GM21447 (cell line): ENCODE data around the gene ANKRD42.

ENCODE experiments used
- ATAC-seq: cut with Tn5 transposase; IDR thresholded peaks from one replicate; pipeline ENCODE4 v1.9.1; 2021; ENCODE audit not compliant: unreplicated experiment

The ANKRD42 gene

DNA sequence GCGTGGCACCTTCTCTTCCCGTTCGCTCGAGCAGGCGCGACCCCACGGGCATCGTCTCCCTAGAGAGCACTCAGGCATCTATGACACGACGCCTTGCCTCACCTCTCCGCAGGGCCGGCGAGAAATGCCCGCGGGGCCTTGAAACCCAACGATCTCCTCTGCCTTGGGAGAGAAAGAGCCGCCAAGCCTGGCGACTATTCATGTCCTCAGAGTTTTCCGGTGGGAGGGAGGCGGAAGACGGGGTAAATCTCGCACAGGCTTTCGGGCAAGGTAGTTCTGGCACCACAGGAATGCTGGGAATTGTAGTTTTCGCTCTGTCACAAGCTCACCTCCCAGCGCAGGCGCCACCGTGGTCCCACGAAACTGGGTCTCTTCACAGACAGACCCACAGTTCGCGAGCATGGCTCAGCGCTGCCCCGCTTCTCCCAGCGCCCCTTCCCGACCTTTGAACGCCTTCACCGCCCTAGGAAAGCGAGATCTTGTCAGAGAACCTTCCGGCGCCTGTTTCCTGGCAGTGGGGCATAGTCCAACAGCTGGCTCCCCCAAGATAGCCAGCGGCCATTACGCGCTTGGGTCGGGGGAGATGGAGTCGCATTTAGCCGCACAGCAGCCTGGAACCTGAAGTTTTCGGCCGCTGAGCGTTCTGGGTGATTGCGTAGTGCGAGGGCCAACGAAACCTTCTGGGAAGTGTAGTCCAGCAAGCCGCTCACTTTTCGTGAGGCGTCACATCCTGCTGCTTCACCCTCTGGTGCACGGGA is 92.4 kb downstream of the ANKRD42 start, which contains the start of gene CCDC90B:
TSS of gene CCDC90B (minus strand) at position 597 of the 758 bp plus-strand sequence. CDS start at position 202, 395 bp downstream.
- peak; percentile 88 for ATAC-seq

DNA sequence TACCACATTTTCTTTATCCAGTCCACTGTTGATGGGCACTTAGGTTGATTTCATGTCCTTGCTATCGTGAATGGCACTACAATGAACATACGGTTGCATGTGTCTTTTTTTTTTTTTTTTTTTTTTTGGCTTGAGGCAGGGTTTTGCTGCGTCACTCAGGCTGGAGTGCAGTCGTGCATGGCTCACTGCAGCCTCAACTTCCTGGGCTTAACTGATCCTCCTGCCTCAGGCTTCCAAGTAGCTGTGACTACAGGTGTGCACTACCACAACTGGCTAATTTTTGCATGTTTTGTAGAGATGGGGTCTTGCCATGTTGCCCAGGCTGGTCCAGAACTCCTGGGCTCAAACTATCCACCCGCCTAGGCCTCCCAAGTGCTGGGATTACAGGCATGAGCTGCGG is 94.1 kb downstream of the ANKRD42 start:
- no peak for ATAC-seq

GRCh38 chr11:83292709-83293456 is 99.4 kb downstream of the ANKRD42 start:
- peak; percentile 54 for ATAC-seq

- no peak for ATAC-seq
These were observed 99.9 kb downstream of the ANKRD42 start for GRCh38 chr11:83293457-83293774.

DNA sequence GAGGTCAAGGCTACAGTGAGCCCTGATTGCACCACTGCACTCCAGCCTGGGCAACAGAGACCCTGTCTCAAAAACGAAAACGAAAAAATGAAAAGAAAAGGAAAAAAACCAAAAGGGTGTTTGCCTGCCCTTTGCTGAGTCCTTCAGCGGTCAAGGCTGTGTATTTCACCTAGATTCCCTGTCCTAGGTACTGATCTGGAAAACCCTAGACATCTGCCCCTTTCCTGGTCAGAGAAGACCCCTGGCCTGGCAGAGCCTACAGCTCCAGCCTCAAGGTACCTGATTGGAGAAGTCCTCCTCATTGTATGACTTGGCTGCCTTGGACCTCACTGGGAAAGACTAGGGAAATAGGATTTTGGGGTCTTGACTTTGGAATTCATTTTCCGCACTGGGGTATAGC is 100.7 kb downstream of the ANKRD42 start:
- no peak for ATAC-seq
